Skeletal muscle cell (primary cell): ENCODE data around the gene HSBP1.

Source experiments
- DNase-seq: peaks from one replicate; pipeline ENCODE4 v3.0.0-alpha.2; 2010; ENCODE audit warnings: low read depth
- H3K4me3 ChIP-seq: 2 replicates; pipeline ENCODE4 v1.5.1; 2011; ENCODE audit warnings: low read depth, mild to moderate bottlenecking, control low read depth, low read length, moderate library complexity

The HSBP1 gene

DNA sequence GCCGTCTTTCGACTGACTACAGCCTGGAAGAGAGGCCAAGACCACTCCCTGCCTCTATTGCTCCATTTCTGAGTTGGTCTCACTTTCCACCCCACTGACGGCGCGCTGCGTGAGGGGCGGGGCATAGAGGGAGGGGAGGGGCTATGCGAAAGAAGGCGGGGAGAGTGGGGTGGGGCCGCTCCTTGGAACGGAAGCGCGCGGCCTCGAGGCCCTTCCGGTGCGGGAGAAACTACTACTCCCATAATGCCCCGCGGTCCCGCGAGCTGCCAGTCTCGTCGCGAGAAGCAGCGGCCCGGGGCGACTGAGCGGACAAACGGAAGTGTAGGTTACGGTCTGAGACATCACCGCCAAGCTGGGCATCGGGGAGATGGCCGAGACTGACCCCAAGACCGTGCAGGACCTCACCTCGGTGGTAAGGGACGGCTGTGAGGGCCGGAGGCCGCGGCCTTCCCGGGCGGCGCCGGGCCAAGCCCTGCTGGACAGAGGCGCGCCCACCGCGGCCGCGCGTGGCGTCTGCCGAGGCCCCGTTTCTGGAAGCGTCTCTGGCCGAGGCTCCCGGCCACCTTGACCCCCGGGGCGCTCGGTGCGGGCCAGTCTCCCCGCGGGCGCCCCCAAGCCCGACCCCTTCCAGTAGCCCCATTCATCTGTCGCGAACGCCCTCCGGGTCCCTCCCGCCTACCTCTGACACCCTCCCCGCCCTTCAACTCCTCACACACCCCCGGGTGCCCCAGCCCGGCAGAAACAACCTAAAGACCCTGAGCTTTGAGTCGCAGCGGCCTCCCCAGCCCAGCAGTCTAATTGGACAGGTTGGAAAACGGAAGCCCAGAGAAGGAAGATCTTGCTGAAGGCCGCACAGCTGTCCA, at the start of gene HSBP1:
Gene HSBP1, plus strand, starts transcription at position 269 of the 863 bp plus-strand sequence. Its CDS starts 99 bp downstream, at position 368.
- DNase-seq = peak; percentile 54

DNA sequence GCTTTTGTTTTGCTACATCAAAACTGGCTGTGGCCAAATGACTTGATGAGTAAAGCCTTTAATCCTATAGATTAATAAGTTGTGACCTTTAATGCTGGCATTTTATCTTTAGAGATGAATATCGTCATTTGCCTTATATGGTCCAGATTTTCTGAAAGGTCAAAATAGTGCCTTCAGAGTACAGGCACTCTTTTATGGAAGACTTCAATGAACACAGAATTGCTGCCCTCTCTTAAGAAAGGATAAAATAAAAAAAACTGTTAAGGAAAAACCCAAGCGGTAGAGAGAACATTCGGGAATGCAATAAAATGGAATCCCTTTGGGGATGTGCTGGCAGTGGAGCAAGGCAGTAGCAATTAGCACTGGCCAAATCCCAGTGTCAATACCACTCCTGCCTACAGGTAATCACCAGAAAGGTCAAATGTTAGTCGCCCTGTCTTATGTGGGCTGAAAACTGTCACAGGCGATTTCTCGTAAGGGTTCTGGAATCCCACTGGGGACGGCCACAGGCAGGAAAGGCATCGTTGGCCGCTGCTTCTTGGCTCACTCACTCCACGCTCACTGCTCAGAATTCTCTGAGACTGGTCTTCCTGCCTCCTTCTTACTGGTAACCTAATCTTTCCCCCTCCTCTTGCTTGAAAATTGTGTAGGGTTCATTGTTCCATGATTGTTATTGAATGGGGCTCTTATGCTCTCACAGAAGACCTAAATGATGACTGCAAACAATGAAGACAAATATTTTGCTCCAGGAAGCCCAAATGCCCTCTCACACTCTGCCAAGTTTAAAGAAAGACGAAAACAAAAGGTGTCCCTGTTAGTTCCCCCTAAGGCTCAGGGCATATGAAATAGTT, 45.4 kb upstream of the HSBP1 start:
- DNase-seq = no peak

More for the DNA sequence above, at the start of gene HSBP1:
- peak within 1 kb of the TSS; percentile 89 for H3K4me3 ChIP-seq

DNA sequence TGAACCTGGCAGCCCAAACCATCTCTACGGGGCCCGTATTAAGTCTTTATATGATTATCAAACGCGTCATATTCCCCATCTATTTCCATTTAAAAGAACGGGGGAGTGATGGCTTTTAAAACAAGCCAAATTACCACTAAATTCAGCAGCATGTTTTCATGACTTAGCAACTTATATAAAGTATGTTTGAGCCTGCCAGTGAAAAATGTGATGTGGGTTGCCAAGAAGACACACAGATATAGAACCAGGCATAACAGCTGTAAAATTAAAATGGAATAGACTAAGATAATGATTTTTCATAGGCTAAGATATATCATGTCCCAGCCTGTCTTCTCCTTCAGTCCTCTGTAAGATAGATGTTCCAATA, 44.8 kb upstream of the HSBP1 start:
- DNase-seq = no peak
- H3K4me3 ChIP-seq = no peak overlapping the region

More for the DNA sequence above, 45.4 kb upstream of the HSBP1 start:
- no peak overlapping the region for H3K4me3 ChIP-seq

DNA sequence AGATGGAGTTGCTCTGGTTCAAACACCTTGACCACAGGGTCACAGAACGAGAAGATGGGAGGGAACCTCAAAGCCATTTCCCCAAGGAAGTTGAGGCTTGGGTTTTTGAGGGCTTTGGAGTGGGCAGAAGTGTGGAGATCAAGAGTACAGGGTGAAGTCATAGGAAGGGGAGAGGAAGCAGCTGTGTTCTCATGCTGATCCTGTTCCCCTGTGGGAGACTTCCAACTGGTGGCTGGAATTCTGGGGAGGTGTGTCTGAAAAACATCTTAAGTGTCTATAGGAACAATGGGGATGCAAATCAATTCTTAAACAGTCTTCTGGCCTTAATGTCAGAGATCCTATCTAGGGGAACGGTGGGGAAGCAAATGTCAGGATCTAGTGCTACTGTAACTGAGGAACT, 38.8 kb upstream of the HSBP1 start:
- no peak for DNase-seq
- no peak overlapping the region for H3K4me3 ChIP-seq

DNA sequence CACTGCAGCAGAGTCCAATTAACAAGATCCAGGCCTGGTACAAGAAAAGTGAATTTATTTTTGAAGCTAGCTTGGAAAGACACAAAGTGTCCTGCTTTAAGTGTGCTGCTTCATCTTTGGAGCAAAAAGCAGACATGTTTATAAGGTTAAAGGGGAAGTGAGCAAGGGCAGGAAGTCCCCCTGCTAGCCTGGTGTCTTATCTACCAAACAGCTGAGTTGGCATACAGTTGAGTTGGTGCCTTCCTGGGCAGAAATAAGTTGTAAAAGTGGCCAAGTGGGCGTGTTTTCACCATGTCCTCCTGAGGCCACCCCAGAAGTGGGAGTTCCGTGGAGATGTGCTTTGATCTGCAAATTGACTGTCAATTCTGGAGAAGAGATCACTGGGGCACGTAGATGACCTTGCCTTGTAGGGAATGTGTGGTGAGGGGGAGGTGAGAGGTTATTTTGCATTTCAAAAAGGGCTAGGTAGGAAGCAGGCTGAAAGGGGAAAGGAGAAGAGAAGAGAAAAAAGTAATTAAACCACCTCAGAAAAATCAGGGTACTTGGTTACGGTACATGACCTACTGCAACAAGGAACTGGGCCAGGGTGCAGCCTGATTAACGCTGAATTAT, 38.3 kb upstream of the HSBP1 start:
- no peak for DNase-seq

DNA sequence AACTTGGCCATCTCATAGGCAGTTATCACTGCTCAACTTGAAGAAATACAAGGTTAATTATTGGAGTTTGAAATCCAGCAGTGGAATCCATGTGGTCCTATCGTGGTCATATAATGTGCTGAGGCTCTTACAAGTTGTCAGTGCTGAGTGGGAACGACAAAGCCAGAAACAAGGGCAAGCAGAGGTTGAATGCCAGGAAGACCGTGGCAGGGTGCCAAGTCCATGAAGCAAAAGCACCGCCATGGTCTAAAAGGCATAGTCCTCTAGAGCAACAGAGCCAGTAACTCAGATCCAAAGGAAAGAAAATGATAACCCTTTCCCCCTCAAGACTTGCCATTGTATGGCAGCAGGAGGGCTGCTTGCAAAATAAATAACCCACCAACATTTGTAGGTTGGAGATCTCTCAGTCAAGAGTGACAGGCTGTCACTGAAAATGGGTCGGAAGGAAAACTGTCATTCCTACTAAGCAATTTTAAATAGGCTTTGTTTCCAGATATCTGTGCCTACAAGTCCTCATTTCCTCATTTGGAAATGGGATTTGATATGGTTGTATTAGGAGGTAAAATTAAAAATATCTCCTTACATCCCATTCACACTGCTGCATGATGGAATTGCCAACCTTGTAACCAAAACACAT, 36.4 kb upstream of the HSBP1 start:
- no peak for DNase-seq
- no peak overlapping the region for H3K4me3 ChIP-seq

More for the DNA sequence above, 38.3 kb upstream of the HSBP1 start:
- no peak overlapping the region for H3K4me3 ChIP-seq

DNA sequence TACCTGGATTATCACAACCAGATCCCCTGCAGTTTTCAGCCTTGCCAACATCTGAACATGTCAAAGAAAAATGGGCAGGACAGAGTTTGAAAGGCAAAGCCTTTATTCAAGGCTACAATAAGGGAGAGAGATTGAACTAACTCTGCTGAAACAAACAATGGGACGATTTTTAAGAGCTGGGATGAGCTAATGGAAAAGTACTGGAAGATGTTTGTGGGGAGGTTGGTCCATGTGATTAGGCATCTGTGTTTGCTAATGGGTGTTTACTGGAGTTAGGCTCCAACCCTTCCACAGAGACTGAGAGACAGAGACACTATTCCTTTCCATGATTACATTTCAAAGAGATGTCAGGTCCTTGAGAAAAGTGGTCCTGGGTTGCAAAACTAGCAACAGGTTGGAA, 35.0 kb upstream of the HSBP1 start:
- no peak for DNase-seq
- H3K4me3 ChIP-seq = no peak overlapping the region

DNA sequence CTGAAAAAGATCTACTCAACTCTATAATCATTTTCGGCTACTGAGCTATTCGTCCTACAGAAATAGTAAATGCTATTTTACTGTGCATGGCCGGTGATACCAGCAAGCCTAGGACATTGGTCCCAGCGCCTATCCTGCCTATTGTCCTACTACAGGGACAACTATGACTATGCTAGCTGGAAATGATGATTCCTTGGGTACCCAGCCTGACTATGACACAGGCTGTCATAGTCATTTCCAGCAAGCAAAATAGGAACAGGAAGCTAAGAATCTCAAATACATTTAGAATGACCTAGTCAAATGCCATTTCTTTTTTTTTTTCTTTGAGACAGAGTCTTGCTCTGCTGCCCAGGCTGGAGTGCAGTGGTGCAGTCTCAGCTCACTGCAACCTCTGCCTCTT, 33.7 kb upstream of the HSBP1 start:
- DNase-seq = no peak
- H3K4me3 ChIP-seq = no peak overlapping the region

DNA sequence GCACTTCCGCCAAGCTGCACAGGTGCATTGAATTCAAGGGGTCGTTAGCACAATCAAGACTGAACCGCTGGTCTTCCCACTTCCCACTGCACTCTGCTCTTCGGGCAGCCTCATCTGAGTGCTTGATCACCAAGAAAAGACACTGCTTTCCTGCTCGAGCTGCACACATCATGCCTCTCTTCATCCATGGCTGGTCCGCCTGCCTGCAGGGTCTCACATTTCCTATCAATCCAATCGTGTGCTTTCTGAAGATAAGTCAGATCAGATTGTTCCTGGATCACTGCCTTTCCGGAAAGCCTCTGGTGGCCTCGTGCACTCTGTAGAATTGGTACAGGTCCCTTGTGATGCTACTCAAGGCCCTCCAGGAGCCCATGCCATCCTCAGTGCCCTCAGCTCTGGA, 30.8 kb upstream of the HSBP1 start:
- DNase-seq = no peak
- H3K4me3 ChIP-seq = no peak overlapping the region

DNA sequence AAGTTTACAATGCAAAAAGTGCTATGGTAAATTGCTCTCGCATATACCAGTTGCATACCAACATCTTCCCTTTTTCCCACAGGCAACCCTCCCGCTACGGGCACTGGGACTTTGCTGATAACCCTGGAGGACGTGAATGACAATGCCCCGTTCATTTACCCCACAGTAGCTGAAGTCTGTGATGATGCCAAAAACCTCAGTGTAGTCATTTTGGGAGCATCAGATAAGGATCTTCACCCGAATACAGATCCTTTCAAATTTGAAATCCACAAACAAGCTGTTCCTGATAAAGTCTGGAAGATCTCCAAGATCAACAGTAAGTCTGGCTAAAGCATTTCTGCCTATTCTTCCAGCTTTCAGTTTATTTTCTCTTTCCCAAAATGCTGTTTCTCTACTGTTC, 27.9 kb upstream of the HSBP1 start:
- DNase-seq = peak; percentile 12
- H3K4me3 ChIP-seq = no peak overlapping the region

DNA sequence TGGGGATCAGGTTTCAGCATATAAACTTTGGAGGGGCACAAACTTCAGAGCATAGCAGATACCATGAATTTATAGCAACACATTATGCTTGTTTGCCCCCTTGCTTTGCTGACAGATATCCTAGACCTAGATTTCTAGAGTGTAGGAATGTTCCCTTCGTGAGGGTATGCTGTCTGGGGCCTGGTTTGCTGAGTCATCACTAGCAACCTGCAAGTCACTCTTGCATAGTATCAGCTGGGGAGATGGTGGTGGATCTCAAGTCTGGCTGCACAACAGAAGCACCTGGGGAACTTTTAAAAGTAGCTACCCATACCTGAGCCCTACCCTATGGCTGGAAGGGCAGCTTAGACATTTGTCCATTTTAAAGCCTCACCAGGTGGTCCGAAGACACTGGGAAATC, 22.3 kb upstream of the HSBP1 start:
- no peak overlapping the region for H3K4me3 ChIP-seq
- no peak for DNase-seq

DNA sequence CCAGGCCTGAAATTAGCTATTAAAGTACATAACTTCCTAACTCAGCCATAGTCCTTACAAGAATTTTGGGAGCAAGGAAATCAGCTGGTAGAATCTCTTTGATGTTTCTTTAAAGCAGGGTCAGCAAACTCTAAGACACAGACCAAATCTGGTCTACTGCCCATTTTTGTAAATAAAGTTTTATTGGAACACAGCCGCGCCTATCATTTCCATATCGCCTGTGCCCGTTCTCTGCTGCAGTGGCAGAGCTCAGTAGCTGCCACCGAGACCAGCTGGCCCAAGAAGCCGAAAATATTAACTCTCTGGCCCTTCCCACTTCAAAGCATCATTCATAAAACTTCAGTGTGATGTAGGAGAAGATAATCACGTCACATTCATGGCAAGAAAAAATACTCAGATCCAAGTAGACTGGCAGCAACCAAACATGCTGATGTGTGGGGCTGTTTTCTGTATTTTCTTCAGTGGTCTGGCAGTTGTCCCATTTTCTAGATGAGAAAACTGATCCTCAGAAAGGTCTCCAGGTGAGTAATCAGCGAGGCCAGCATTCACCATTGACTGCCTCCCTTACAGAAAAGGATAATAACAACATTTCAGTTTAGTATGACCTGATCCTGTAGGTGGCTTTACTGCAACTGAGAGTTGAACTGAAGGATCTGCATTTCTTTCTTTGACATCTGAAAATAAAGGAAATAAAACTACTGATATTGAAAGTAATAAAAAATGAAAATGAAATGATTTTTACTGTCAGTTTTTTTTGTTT, 18.0 kb upstream of the HSBP1 start:
- no peak overlapping the region for H3K4me3 ChIP-seq
- no peak for DNase-seq

DNA sequence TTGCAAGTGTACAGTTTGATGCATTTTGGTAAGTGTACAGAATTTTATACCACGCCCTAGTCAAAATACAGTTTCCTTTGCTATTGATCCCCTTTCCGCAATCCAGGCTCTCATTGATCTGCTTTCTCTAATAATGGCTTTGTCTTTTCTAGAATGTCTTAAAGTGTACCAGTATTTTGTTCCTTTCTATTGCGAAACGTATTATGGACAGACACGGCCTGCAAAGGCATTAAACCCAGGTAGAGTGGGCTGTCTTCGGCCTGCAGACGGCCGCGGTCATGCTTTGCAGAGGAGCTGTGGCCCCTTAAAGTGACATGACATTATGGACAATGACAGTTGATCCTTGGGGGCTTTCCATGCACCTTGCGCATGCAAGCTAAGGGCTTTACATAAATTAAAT, 15.9 kb upstream of the HSBP1 start:
- no peak for DNase-seq
- no peak overlapping the region for H3K4me3 ChIP-seq

DNA sequence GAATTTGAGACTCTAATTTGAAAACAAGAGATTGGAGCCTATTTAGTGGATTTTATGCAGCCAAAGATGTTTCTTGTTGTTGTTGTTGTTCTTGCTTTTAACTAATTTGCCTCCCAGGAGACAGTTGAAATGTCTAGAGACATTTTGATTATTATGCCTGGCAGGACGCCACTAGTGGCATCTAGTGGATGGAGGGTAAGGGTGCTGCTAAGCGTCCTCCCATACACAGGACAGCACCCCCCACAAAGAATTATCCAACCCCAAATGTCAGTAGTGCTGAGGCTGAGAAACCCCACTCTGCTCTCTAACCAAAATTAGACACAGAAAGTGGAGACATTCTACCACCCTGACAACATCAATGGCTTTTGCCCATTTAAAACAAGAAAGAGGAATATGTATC, 15.4 kb upstream of the HSBP1 start:
- no peak for DNase-seq

DNA sequence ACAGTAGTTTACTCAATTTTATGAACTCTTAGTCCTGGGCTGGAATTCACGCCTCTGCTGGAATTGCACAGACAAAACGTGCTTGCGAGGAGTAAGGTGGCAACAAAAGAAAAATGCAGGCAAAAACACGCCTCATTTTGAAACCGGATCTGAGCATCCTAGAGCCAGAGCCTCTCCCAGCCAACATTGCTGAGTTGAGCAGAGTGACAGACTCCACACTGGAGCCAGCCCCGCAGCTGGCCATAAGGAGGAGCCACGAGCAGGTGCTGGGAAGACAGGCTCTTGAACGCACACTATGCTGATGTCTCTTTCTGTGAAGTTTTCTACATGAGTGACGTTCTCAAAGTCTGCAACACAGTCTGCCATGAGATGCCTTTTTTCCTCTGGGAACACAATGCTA, 14.6 kb upstream of the HSBP1 start:
- no peak for DNase-seq
- no peak overlapping the region for H3K4me3 ChIP-seq

More for the DNA sequence above, 15.4 kb upstream of the HSBP1 start:
- H3K4me3 ChIP-seq = no peak overlapping the region

DNA sequence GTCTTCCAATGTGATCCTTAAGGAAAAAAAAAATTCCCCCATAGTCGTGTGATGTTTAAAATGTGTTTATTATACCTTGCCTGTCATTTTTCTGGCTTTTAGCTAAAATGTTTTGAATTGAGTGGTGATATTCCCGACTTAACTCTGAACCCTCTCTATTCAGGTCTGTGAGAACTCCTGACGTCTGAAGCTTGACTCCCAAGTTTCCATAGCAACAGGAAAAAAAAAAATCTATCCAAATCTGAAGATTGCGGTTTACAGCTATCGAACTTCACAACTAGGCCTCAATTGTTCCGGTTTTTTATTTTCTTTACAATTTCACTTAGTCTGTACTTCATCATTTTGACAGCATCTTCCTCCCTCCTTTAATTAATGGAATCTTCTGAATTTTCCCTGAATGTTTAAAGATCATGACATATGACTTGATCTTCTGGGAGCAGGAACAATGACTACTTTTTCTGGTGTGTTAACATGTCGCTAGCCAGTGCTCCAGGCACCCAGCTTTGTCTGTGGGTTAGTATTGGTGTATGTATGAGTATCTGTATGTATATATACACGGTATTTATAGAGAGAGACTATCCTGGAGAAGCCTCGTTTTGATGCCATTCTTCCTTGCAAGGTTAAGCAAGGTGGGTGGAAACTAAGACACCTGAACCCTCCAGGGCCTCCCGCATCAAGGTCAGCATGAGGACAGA, 12.8 kb upstream of the HSBP1 start:
- no peak overlapping the region for H3K4me3 ChIP-seq
- DNase-seq = no peak

DNA sequence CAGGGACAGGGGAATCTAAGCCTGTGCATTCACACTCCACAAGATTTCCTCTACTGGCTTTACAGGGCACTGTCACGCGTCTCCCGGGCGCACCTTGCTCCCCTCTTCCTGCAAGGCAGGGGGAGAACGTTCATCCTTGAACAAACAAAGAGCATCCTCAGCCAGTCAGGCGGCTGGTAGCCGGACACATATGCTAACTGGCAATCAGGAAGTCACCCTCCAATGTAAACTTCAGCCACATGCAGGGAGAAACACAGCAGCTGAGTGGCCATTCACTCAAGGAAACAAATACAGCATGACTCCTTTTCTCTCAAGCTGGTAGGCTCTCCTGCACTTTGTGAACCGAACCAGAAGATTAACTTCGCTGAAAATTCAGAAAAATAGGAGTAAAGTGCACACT, 10.8 kb upstream of the HSBP1 start:
- H3K4me3 ChIP-seq = no peak overlapping the region
- no peak for DNase-seq

DNA sequence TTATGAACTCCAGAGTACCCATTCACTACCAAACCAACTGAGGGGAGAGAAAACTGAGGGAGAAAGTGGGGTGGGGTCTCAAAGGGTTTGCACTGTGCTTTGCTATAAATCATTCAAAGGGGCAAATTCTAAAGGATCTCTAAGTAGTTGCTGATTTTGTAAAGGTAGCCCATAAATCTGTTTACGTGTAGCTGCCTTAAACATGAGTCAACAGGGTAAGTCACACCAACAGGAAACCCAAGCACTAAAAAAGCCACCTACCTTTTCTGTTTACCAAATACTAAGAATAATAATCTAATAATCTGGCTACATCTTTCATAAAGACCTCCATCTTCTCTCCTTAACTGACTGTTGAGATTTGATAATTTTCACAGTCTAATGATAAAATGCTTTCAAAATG, 8.4 kb upstream of the HSBP1 start:
- DNase-seq = no peak
- no peak overlapping the region for H3K4me3 ChIP-seq
